ENCODE measurements around the gene S100A3. TPM values are rescaled to one million over a fixed set of nuclear protein-coding genes. Genes with fewer than 3 reads are reported as not detected.
"Not testable (repeated sequence)": the region's sequence is repeated elsewhere in the genome, so short reads cannot be mapped to it uniquely, and the experiment has no call there.

S100A3 gene
- total RNA-seq, 4 donors from 2014 or later = 1.7 to 3.2 (median 2.7) TPM; not detected in 1

- TF ChIP-seq CTCF (IDR thresholded peaks at IDR 0.05) = no peak
- ATAC-seq (ENCODE audit: low FRiP score) (no peak), DNase-seq (ENCODE audit: low spot score) (no peak)
These were observed 28.1 kb upstream of the S100A3 start for GRCh38 chr1:153577138-153577537.

DNA sequence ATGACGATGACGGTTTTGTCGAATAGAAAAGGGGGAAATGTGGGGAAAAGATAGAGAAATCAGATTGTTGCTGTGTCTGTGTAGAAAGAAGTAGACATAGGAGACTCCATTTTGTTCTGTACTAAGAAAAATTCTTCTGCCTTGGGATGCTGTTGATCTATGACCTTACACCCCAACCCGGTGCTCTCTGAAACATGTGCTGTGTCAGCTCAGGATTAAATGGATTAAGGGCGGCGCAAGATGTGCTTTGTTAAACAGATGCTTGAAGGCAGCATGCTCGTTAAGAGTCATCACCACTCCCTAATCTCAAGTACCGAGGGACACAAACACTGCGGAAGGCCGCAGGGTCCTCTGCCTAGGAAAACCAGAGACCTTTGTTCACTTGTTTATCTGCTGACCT, 26.4 kb upstream of the S100A3 start:
- DNase-seq (ENCODE audit: low spot score); ATAC-seq (ENCODE audit: low FRiP score): not testable (repeated sequence)

- not testable (repeated sequence) for DNase-seq (ENCODE audit: low spot score)
These were observed 26.0 kb upstream of the S100A3 start for GRCh38 chr1:153575081-153575491.

DNA sequence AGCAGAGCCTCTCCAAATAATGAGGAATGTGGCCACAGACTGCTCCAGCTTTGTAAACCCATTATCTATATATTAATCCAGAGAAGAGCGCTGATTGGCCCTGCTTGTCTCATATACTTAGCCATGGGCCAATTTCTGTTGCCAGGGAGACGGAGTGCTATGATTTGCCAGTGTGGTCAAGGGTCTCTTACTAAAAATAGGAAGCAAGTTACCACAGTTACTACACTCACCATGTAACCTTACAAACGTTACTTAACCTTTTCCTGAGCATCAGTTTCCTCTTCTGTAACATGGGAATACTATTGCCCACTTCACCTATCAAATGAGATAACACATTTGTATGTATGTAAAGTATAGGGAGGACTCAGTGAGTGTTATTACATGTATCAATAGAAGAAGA, 24.3 kb upstream of the S100A3 start:
- no peak for TF ChIP-seq CTCF (IDR thresholded peaks at IDR 0.05)
- ATAC-seq (ENCODE audit: low FRiP score) (no peak), DNase-seq (ENCODE audit: low spot score) (no peak)

More at GRCh38 chr1:153575081-153575491, 26.0 kb upstream of the S100A3 start:
- not testable (repeated sequence) for ATAC-seq (ENCODE audit: low FRiP score)

DNA sequence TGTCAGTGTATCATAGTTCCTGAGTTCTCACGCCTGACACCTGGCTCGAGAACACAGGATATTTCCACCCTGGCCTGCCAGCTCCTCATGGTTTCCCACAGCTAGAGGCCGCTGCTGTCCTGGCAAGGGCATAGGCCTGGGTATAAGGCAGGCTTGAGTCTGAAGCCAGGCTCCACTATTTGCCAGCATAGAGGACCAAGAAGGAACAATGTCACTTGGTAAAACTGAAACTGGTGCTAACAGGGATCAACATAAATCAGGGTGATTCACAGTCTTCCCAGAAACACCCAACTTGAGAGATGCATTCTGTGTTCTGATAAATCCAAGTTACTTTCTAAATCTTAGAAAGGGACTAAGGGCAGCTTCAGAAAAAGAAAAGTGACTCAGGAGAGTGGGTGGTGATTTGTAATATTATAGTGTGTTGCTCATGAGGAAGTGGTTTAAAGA, 23.5 kb upstream of the S100A3 start:
- no peak for DNase-seq (ENCODE audit: low spot score)
- TF ChIP-seq CTCF (IDR thresholded peaks at IDR 0.05) = peak in 2 of 3 donors; percentile 29 to 62

GRCh38 chr1:153571706-153572105, 22.6 kb upstream of the S100A3 start:
- TF ChIP-seq CTCF (IDR thresholded peaks at IDR 0.05) = no peak
- DNase-seq (ENCODE audit: low spot score) (no peak), ATAC-seq (ENCODE audit: low FRiP score) (no peak)

More for the DNA sequence above, 23.5 kb upstream of the S100A3 start:
- peak; percentile 73 for ATAC-seq (ENCODE audit: low FRiP score)

DNA sequence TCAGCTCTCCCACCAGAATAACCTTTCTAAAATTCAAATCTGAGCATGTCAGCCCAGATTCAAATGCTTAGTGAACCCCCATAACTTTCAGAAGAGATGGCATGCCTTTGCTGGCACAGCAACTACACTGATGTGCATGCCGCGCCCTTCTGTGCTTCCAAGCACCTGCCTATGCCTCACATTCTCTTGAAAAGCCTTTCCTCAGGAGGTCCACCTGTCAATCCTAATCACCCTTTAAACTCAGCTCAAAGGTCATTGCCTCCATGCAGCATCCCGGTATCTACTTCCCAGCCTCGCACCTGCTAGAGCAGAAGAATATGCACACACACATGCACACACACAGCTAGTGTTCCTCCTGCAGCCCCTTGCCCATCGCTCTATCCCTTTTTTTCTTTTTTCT, 21.8 kb upstream of the S100A3 start:
- no peak for TF ChIP-seq CTCF (IDR thresholded peaks at IDR 0.05)
- ATAC-seq (ENCODE audit: low FRiP score) (no peak), DNase-seq (ENCODE audit: low spot score) (no peak)

- no peak for DNase-seq (ENCODE audit: low spot score)
- TF ChIP-seq CTCF (IDR thresholded peaks at IDR 0.05) = no peak
- no peak for ATAC-seq (ENCODE audit: low FRiP score)
These were observed 20.4 kb upstream of the S100A3 start for GRCh38 chr1:153569465-153569864.

All from omental fat pad (tissue), 4 donors.